ENCODE data around the gene GJA3. TPM values are rescaled to one million over a fixed set of nuclear protein-coding genes. Genes with fewer than 3 reads are reported as not detected.
A peak's percentile ranks its signal among the peaks of the same experiment; 100 is the strongest.

Gene GJA3
- total and polyA plus RNA-seq, 2 of the 8 experiments (the other 6 are each of a cell fraction or from before 2014, with no cell fraction given) = 0.12 to 0.60 TPM

DNA sequence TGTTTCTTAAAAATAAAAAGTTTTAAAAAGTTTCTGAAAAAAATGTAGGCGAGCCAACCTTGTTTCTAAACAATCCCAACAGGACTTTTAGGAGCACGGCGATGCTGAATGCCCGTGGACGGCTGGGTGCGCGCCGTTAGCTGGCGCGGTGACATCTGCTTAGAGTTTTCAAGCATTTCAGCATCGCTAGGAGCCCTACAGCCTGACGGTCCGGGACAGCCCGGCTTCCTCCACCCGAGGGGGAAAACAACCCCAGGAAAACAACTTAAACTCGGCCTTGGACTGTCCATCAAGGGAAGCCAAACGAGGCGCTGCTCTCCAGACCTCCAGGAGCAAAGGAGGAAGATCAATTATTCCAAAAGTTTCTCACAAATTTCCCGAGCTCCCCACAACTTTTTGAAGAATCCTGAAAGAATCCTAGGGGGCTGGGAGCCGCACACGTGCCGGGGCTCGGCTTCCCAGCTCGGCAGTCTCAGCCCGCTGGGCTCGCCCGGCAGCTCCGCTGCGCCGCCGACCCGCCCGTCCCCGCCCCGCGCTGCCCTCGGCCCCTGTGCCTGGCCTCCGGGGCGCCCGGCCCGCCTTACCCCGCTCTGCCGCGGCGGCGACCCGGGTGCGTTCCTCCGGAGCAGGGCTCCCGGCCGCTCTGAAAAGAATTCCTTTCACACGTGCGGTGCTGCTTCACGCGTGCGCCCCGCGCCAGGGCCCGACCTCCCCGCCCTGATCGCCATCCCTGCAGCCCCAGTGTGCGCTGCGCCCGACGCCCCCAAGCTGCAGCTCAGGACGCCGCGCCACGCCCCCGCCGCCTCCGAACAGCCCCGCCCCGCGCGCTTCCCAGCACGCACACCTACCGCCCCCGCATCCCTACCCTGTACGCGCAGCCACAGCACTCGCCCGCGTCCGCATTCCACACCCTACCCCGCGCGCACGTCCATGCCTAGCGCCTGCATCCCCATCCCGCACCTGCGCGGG lies at the start of gene GJA3 (continued):
- TF ChIP-seq, protein P1, sequence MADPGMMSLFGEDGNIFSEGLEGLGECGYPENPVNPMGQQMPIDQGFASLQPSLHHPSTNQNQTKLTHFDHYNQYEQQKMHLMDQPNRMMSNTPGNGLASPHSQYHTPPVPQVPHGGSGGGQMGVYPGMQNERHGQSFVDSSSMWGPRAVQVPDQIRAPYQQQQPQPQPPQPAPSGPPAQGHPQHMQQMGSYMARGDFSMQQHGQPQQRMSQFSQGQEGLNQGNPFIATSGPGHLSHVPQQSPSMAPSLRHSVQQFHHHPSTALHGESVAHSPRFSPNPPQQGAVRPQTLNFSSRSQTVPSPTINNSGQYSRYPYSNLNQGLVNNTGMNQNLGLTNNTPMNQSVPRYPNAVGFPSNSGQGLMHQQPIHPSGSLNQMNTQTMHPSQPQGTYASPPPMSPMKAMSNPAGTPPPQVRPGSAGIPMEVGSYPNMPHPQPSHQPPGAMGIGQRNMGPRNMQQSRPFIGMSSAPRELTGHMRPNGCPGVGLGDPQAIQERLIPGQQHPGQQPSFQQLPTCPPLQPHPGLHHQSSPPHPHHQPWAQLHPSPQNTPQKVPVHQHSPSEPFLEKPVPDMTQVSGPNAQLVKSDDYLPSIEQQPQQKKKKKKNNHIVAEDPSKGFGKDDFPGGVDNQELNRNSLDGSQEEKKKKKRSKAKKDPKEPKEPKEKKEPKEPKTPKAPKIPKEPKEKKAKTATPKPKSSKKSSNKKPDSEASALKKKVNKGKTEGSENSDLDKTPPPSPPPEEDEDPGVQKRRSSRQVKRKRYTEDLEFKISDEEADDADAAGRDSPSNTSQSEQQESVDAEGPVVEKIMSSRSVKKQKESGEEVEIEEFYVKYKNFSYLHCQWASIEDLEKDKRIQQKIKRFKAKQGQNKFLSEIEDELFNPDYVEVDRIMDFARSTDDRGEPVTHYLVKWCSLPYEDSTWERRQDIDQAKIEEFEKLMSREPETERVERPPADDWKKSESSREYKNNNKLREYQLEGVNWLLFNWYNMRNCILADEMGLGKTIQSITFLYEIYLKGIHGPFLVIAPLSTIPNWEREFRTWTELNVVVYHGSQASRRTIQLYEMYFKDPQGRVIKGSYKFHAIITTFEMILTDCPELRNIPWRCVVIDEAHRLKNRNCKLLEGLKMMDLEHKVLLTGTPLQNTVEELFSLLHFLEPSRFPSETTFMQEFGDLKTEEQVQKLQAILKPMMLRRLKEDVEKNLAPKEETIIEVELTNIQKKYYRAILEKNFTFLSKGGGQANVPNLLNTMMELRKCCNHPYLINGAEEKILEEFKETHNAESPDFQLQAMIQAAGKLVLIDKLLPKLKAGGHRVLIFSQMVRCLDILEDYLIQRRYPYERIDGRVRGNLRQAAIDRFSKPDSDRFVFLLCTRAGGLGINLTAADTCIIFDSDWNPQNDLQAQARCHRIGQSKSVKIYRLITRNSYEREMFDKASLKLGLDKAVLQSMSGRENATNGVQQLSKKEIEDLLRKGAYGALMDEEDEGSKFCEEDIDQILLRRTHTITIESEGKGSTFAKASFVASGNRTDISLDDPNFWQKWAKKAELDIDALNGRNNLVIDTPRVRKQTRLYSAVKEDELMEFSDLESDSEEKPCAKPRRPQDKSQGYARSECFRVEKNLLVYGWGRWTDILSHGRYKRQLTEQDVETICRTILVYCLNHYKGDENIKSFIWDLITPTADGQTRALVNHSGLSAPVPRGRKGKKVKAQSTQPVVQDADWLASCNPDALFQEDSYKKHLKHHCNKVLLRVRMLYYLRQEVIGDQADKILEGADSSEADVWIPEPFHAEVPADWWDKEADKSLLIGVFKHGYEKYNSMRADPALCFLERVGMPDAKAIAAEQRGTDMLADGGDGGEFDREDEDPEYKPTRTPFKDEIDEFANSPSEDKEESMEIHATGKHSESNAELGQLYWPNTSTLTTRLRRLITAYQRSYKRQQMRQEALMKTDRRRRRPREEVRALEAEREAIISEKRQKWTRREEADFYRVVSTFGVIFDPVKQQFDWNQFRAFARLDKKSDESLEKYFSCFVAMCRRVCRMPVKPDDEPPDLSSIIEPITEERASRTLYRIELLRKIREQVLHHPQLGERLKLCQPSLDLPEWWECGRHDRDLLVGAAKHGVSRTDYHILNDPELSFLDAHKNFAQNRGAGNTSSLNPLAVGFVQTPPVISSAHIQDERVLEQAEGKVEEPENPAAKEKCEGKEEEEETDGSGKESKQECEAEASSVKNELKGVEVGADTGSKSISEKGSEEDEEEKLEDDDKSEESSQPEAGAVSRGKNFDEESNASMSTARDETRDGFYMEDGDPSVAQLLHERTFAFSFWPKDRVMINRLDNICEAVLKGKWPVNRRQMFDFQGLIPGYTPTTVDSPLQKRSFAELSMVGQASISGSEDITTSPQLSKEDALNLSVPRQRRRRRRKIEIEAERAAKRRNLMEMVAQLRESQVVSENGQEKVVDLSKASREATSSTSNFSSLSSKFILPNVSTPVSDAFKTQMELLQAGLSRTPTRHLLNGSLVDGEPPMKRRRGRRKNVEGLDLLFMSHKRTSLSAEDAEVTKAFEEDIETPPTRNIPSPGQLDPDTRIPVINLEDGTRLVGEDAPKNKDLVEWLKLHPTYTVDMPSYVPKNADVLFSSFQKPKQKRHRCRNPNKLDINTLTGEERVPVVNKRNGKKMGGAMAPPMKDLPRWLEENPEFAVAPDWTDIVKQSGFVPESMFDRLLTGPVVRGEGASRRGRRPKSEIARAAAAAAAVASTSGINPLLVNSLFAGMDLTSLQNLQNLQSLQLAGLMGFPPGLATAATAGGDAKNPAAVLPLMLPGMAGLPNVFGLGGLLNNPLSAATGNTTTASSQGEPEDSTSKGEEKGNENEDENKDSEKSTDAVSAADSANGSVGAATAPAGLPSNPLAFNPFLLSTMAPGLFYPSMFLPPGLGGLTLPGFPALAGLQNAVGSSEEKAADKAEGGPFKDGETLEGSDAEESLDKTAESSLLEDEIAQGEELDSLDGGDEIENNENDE (IDR thresholded peaks at IDR 0.05; ENCODE audit: insufficient replicate concordance, low read length) = no peak
- no peak for TF ChIP-seq CEBPB (IDR thresholded peaks at IDR 0.05; ENCODE audit: low read depth, low read length)
- peak; percentile 38 for TF ChIP-seq EZH2 (IDR thresholded peaks at IDR 0.05; ENCODE audit: low read depth, low read length, severe bottlenecking)
- TF ChIP-seq KDM5A (IDR thresholded peaks at IDR 0.05; ENCODE audit: low read length) = no peak
- TF ChIP-seq PHF8 (conservative IDR thresholded peaks at IDR 0.05; ENCODE audit: low read depth, low read length) = 0 out of 2 replicates have a peak, but pooled peaks have one; percentile 24
- peak; percentile 14 for TF ChIP-seq MAX (IDR thresholded peaks at IDR 0.05)
- TF ChIP-seq SIRT6 (IDR thresholded peaks at IDR 0.05; ENCODE audit: low read length) = no peak
- 0 out of 4 replicates have a peak, but pooled peaks of 1 of the 2 experiments have one; percentile 45 for TF ChIP-seq SIN3A (conservative IDR thresholded peaks at IDR 0.05 in 1 of 2, IDR thresholded peaks at IDR 0.05 in 1 of 2; ENCODE audit: low read depth in 1 of 2, low read length in 2 of 2)
- TF ChIP-seq ASH2L (IDR thresholded peaks at IDR 0.05; ENCODE audit: low read length) = peak; percentile 27
